ENCODE measurements around the gene SPOCK1. TPM values are rescaled to one million over a fixed set of nuclear protein-coding genes. Genes with fewer than 3 reads are reported as not detected.

The SPOCK1 gene
- total and polyA plus RNA-seq, 10 donors, result 0.50 to 17.0 (median 6.6) TPM

GRCh38 chr5:137481596-137481995 lies 17.5 kb downstream of the SPOCK1 start:
- H3K27me3 ChIP-seq (replicated peaks in 1 of 7), result no peaks in the 10 kb centered on the region
- H3K27ac ChIP-seq, result no peak overlapping the region
- H3K36me3 ChIP-seq, result no peaks in the 10 kb centered on the region
- DNase-seq, result no peak
- no peaks in the 10 kb centered on the region for H3K9me3 ChIP-seq
- no peaks in the 10 kb centered on the region for H3K4me1 ChIP-seq
- no peak overlapping the region for H3K4me3 ChIP-seq
- no peak for TF ChIP-seq CTCF (IDR thresholded peaks at IDR 0.05 in 8 of 11, conservative IDR thresholded peaks at IDR 0.05 in 3 of 11)
- TF ChIP-seq POLR2AphosphoS5 (IDR thresholded peaks at IDR 0.05), result no peak
- TF ChIP-seq POLR2A (IDR thresholded peaks at IDR 0.05), result no peak
- intact Hi-C loops (cut with DNase I; ENCODE audit: low total_unique reads), result no loop called here
- WGBS, 5 donors, result 64 to 90% (median 79%) methylated on average over 4 of the region's 4 CpGs

GRCh38 chr5:137478043-137478442 lies 21.1 kb downstream of the SPOCK1 start:
- WGBS, 5 donors, result 49 to 70% (median 59%) methylated on average over 3 of the region's 3 CpGs
- no peak for DNase-seq
- Histone ChIP-seq H3K27ac (no peak overlapping the region), H3K27me3 (replicated peaks in 1 of 7) (no peaks in the 10 kb centered on the region), H3K9me3 (no peaks in the 10 kb centered on the region), H3K36me3 (no peaks in the 10 kb centered on the region), H3K4me3 (no peak overlapping the region), H3K4me1 (no peaks in the 10 kb centered on the region)
- TF ChIP-seq POLR2A (IDR thresholded peaks at IDR 0.05) (no peak), POLR2AphosphoS5 (IDR thresholded peaks at IDR 0.05) (no peak), CTCF (IDR thresholded peaks at IDR 0.05 in 8 of 11, conservative IDR thresholded peaks at IDR 0.05 in 3 of 11) (no peak)
- intact Hi-C loops (cut with DNase I; ENCODE audit: low total_unique reads), result no loop called here

GRCh38 chr5:137470921-137471220 lies 28.3 kb downstream of the SPOCK1 start:
- H3K9me3 ChIP-seq, result no peaks in the 10 kb centered on the region
- H3K27me3 ChIP-seq (replicated peaks in 1 of 7), result peaks cover 0 to 10% (median 0%) of the 10 kb centered on the region in 7 donors
- intact Hi-C loops (cut with DNase I; ENCODE audit: low total_unique reads), result no loop called here
- H3K27ac ChIP-seq, result no peak overlapping the region
- TF ChIP-seq POLR2AphosphoS5 (IDR thresholded peaks at IDR 0.05) (no peak), CTCF (IDR thresholded peaks at IDR 0.05 in 8 of 11, conservative IDR thresholded peaks at IDR 0.05 in 3 of 11) (no peak), POLR2A (IDR thresholded peaks at IDR 0.05) (no peak)
- no peak overlapping the region for H3K4me3 ChIP-seq
- no peaks in the 10 kb centered on the region for H3K4me1 ChIP-seq
- H3K36me3 ChIP-seq, result no peaks in the 10 kb centered on the region
- DNase-seq, result no peak
- WGBS, 5 donors, result 72 to 91% (median 80%) methylated on average over 4 of the region's 4 CpGs

GRCh38 chr5:137470111-137470920 lies 28.8 kb downstream of the SPOCK1 start:
- Histone ChIP-seq H3K27ac (no peak overlapping the region), H3K9me3 (no peaks in the 10 kb centered on the region), H3K4me3 (no peak overlapping the region), H3K36me3 (no peaks in the 10 kb centered on the region), H3K27me3 (replicated peaks in 1 of 7) (peaks cover 0 to 10% (median 0%) of the 10 kb centered on the region in 7 donors), H3K4me1 (no peaks in the 10 kb centered on the region)
- intact Hi-C loops (cut with DNase I; ENCODE audit: low total_unique reads), result no loop called here
- no peak for TF ChIP-seq POLR2AphosphoS5 (IDR thresholded peaks at IDR 0.05)
- TF ChIP-seq POLR2A (IDR thresholded peaks at IDR 0.05), result no peak
- TF ChIP-seq CTCF (IDR thresholded peaks at IDR 0.05 in 8 of 11, conservative IDR thresholded peaks at IDR 0.05 in 3 of 11), result no peak
- WGBS, 5 donors, result 68 to 82% (median 76%) methylated on average over 5 of the region's 5 CpGs
- DNase-seq, result no peak
